Cortex of kidney (tissue), 1 donor: ENCODE measurements around the gene RETN.

ENCODE experiments used
- DNase-seq: peaks from one replicate; lab custom pipeline; 2025; lab: John Stamatoyannopoulos, UW

Gene RETN, protein sequence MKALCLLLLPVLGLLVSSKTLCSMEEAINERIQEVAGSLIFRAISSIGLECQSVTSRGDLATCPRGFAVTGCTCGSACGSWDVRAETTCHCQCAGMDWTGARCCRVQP

DNA sequence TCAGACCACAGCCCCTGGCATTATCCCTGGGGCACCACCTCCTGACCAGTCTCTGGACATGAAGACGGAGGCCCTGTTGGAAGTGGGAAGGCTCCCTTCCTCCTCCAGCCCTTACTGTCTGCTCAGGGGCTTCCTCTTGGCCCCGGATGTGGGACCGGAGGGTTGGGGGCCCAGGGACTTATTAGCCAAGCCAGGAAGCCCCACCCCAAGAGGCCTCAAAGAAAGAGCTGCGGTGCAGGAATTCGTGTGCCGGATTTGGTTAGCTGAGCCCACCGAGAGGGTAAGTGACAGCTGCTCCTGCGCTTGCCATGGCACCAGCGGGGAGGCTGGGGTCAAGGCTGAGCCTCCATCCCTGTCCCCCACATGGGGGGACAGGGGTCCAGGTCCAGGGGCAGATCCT lies at the start of gene RETN:
Gene RETN (plus strand): TSS at position 208 of the 400 bp plus-strand sequence. CDS start 278 bp downstream, outside the sequence.
- no peak for DNase-seq

DNA sequence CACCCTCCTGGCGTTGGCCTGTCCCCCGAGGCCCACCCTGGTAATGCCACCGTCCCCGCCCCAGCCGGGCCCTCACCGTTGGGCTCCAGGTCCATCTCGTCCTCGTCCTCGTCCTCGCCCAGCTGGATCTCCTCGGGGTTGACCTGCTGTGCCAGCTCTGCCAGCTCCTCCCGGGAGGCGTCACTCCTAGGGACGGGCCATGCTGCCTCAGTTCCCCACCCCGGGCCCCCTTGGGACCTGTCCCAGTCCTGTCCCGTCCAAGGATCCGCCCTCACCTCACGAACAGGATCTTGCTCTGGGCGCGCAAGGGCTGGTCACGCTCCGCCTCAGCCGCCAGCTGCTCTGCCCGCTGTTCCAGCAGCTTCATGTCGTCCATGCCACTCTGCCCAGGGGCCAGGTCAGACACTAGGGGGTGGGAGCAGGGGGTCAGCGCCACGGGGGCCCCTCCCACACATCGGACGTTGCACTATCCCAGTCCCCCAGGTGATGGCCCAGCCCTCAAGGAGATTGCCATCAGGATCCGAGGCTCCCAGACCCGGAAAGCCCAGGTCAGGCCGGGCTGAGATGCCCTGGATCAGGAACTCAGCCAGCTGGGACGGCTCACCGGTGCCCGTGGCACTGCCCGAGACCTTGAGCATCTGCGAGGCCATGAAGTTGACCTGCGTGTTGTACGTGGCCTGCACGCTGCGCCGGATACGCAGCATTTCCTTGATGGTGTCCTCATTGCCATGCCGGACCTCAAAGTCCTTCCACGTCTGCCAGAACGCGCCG lies 49.0 kb upstream of the RETN start:
- DNase-seq: no peak

DNA sequence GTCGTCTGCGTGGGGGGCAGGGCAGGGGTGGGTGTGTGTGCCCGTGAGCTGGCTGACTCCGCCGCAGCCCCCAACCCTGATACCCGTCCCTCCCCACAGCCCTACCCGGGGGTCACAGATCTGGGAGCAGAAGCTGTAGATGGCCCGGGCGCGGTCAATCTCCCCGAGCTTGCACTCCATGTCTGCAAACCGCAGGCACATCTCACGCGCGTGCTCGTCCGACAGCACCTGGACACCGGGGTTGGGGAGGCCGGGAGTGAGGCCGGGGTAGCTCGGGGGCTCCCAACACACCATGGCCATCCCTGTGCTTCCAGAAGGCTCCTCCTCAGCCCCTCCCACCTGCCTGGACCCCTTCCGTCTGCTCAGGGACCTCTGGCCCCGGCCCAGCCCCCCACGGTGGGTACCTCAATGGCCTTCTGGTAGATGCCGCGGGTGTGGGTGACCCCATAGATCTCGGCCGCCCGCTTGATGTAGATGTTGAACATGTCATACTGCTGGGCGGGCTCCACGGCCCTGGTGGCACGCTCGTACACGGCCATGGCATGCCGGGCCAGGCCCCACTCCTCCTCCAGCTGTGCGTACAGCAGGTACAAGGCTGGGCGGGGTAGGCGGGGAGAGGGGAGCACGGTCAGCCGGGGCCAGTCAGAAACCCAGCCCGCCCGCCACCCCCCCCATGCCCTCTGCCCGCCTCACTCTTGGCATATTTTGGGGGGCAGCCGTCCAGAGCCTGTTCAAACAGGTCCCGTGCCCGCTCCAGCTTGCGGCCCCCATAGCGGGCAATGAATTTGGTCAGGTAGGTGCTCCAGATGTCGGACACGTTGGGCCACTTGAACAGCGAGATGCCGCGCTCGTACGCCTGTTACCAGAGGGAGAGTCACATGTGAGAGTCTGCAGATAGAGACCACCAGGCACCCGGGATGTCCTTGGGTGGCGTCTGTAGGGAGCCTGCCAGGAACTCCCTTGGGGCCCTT lies 48.1 kb upstream of the RETN start:
- DNase-seq: no peak

DNA sequence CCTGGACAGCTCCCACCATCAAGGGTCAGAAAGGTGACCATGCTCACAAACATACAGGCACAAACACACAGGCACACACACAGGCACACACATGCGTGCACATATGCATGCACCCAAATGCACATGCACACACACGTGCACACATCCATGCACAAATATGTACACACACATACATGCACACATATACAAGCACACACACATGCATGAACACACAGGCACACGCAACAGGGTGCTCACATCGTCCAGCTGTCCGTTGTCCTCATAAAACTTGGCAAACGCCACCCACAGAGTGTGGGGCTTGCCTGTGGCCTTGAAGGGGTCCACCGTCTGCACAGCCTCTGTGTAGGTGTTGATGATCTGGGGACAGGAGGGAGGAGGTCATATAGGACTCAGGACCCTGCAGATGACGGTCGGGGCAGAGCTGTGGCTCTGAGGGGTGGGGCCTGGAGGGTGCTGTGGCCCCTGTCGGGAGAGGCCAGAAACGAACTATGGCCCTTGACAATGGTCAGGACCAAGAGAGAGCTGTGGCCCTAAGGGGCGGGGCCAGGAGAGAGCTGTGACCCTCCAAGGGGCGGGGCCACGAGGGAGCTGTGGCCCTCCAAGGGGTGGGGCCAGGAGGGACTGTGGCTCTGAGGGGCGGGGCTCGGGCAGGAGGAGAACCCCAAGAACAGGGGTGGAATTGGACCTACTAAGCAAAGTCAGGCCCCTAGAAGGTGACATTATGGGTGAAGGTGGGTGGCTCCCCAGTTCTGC lies 45.7 kb upstream of the RETN start:
- no peak for DNase-seq

DNA sequence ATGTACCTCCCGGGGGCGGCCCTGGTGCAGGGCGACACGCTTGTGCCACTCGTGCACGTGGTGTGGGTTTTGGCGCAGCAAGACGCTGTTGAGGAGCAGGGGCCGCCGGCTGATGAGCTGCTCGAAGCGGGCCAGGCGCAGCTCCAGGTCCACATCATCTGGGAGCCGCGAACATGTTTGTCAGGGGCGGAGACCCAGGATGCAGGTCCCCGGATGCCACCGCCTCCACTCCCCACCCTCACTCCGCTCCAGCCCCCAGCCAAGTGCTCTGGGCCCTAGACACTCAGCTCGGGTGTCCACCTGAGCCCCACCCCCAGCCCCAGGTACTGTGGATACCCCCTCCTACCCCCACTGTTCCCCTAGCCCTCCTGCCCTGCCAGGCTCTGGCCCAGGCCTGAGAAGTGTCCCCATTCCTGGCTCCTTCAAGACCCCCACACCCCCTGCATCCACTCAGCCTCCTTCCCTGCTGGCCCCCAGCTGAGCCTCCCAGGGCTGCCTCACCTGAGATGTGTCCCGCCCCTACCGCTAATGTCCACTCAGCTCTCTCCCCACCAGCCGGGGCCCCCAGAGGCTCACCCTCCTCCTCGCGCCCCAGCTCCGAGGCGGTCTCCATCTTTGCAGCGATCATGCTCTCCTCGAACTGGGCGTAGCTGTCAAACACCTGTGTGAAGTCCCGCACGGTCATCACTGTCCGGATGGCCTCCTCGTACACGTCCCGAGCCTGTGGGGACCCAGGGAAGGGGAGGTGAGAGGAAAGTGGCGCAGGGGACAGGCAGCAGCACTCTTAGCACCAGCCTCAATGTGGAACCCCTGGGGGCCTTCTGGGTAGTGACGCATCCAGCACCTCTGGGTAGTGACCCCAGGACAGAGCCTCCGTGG lies 44.9 kb upstream of the RETN start:
- DNase-seq: no peak

DNA sequence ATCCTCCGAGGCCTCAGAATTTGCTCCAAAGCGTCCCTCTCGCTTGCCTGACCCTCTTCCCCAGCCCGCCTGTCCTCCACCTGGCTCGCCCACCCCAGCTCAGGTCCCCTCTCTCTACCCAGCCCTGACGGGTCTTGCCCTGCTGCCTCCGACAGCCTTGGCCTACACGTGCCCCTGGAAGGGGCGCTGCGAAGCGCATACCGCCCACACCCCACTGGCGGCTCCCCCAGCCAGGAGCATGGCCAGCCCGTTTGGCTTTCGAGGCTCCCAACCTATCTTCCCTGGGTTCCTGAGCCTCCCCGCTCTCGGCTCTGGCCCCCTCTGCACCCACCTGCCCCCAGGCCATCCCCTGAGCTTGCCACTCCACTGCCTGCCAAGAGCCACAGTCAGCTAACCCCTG lies 44.0 kb upstream of the RETN start:
- no peak for DNase-seq

DNA sequence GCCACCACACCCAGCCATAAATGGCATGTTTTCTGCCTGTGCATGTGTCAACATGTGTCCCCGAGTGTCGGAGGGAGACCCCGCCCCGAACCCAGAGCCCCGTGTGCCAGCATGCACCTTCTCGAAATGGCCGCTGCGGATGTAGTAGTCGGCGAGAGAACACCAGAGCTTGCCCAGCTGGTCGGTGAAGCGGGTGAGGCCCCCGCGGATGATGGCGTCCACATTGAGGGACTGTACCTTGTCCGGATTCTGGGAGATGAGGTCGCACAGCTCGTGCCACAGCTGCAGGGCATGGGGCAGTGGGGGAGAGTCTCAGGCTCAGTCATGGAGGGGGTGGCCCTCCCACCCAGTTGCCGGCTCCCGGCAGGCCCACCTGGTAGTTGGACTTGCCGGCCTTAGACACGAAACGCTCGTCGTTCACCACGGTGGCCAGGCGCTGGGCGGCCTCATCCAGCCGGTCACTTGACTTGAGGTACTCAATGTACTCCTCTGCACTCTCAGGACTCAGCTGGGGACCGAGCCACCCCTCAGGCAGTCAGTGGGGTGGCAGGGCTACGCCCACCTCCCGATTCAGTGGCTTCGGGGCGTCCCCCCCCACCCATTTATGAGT lies 43.0 kb upstream of the RETN start:
- no peak for DNase-seq

DNA sequence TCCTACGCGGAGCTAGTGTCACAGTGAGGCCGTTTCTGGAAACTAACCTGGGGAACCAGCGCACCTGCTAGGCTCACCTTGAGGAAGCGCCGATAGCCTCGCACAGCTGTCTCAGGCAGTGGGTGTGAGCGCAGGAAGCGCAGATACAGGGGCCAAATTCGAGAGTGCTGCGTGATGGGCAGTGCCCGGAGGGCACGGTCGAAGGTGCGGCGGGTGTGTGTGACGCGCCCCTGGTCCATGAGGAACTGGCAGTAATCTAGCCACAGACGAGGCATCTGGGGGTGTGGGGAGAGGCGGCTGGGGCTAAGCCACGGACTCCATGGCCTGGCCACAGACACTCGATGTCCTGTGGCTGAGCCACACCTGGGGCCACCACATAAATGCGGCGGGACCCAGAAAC lies 41.7 kb upstream of the RETN start:
- DNase-seq: no peak

DNA sequence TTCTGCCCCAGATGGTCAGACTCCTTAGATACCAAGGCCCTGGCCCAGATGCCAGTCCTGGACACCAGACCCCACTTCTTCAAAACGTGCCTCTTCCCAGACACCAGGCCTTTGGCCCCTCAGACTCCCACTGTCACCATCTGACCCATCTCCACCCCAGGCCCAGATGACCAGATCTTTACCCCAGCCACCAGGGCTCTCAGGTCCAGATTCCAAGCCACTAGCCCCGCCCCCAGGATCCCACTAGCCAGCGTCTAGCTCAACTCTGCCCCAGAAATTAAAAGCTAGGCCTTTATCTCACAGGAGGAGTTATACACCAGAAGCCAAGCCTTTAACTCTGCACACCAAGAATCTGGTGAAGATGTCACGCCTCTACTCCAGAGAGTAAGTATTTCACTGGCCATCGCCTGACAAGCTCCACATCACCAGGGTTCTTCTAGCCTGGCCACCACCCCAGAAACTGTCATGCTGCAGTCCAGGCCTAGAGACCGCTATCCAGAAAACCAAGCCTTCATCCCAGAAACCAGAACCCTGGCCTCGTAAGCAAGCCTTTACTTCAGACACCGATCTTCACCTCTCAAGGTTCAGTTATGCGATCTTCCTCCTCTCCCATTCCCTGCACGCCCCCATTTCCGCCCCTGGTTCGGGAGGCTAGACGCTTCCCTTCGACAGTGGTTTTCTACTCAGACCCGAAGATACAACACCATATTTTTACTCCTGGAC lies 40.1 kb upstream of the RETN start:
- no peak for DNase-seq

DNA sequence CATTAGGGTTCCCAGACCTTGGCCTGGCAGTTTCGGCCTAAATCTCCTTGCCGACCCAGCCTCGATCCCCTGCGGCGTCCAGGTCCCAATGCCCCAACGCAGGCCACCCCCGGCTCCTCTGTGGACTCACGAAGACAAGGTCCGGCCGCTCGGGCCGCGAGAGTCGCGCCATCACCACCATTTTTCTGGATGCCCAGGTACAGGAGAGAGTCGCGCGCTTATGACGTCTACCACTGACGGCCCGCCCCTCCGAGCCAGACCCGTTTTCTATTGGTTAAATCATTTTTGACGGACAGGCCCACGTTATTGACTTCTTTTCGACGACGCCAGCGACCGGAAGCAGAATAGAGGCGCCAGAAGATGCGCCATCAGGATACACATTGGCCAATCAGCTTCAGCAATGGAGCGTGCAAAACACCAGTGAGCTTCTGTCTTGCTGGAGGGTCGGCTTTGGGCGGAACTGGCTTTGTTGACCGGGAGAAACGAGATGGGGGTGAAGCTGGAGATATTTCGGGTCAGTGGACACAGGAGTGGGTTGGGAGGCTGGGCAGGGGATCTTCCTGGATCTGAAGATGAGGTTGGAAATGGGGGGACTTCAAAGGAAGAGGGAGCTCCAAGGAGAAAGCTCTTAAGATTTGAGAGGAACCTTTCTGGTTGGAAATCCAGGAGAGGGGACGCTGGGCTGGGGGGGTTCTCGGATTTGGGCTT lies 39.3 kb upstream of the RETN start, which contains the start of the genes PET100 and XAB2:
Gene PET100 (plus strand): TSS at position 447 of the 708 bp plus-strand sequence. CDS start 41 bp downstream, at position 488.
Gene XAB2 (minus strand): TSS at position 199 of the 708 bp plus-strand sequence. CDS start 18 bp downstream, at position 181.
- peak; percentile 76 for DNase-seq

DNA sequence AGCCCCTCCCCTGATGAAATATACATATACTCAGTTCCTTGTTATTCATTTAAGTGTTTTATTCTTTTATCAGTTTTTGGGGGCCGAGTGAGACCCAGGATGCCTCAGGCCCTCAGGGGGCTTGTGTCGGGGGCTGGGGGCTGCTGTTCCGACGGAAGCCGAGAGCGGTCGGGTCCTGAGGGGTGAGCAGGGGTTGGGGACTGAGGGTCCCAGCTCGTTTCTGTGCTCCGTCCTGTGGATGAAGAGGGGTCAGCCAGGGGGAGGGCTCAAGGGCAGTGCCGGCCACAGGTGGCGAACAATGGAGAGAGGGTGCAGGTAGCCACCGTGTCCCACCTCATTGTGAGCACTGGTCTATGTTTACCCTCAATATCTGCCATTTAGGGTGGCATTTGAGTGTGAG lies 37.3 kb upstream of the RETN start:
- DNase-seq: no peak

DNA sequence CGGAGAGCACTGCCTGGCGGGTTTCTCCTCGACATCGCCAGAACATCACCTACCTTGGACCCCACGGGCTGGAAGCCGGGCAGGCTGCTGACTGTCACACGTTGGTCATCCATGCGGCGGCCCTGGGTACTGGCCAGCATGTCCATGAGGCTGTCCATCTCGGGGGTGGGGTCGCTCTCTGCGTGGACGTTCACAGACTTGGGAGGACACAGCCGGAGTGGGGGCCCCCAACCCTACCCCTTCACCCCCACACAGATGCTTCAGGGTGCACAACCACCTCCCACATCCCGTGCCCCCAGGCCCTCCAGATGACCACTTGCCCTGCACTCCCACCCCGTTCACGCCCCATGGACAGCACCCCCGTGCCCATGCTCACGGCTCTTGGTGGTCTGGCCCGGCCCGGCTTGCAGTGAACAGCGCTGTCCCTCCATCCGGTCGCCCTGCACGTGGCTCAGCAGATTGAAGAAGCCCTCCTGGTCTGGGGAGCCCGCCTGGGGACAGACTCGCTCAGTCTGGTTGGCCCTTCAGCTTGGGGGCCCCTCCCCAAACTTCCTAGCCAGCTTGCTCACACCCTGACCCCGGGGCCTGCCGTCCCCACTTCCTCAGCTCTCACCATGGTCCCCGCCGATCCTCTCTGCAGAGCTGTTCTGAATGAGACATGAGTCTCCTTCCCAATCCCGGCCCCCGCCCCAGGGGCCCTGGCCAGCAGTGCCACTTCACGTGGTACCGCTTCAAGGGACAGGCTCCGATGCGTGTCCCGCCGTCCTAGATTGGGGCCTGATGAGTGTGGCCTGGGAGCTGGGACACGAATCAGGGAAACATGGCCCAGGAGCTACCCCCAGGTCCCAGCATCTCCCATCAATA lies 36.3 kb upstream of the RETN start:
- DNase-seq: no peak

DNA sequence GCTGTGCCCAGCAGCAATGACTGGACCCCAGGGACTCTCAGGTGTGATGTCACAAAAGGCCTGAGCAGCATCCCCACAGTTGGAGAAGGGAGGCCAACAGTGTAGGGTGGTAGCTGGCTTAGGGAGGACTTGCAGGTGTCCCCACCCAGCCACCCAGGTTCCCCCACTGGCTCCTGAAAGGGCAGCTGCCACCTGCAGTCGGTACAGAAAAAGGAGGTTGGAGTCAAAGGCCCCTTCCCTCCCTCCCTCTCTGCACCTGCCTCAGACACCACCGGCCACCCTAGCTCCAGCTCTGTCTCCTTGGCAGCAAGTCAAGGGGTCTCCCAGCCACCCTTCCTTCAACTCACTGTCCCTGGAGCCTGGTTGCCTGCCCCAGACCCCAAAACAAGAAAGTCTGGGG lies 35.2 kb upstream of the RETN start, which contains the start of gene PCP2:
Gene PCP2 (minus strand): TSS at position 22 of the 400 bp plus-strand sequence. CDS start 262 bp downstream, outside the sequence.
- DNase-seq: no peak

DNA sequence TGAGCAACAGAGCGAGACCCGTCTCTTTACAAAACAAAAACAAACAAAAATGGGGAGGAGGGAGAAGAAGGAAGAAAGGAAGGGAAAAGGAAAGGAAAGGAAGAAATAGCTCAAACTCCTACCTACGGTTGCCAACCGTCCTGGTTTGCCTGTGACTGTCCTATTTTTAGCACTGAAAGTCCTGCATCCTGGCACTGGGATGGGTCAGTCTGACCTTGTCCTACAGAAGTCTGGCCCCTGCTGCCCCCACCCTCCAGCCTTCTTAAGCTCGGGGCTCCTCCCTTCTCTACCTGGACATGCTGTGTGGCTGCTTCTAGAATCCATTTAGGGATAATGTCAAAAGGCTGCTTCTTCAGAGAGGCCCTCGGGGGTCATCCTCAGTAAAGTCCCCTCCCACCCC lies 33.2 kb upstream of the RETN start:
- DNase-seq: no peak

DNA sequence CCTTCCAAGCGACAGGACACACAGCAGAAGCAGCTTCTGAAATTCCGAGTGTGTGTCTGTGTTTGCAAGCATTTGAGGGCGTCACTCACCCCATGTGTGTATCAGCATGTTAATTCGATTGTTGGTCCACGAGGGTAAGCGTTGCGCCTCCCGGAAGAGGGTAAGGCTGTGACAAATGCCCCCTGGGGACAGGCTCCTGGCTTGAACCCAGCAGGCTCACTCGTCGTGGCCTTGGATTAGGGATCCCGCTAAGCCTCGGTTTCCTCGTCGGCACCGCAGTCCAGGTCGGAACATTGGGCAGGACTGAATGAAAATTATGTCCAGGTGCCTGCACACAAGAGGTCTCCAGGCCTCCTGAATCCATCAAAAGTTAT lies 32.5 kb upstream of the RETN start:
- DNase-seq: no peak

DNA sequence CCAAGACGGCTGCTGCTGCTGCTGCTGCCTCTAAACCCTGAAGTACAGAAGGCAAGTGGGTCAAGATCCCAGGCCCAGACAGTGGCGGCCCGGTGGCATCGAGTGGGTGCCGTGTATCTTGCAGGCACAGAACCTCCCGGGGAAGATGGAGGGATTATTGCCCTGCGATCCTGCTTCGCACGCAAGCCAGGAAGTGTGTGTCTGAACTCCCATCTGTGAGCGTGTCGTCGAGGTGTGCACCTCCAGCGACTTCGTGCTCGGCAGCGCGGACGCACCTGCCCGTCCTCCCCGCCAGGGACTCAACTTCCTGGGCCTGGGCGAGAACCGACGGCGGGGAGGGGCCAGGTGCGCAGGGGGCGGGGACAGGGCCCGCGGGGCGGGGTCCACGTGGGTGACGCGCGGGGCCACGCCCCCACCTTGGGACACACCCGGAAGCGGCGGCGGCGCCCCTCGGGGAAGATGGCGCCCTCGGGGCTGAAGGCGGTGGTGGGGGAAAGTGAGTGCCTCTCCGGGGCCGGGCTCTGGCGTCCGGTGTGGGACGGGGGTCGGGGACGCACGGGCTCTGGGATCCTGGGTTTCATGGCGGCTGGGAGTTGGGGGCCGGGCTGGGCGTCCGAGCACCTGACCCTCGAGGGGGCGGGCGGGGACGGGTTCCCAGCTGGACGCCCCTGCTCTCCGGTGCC lies 32.0 kb upstream of the RETN start, which contains the start of gene STXBP2:
Gene STXBP2 (plus strand): TSS at position 420 of the 683 bp plus-strand sequence. CDS start 40 bp downstream, at position 460.
- DNase-seq: no peak
